B cell (primary cell): ENCODE results near the gene POLR1B. TPM values are rescaled to one million over a fixed set of nuclear protein-coding genes. Genes with fewer than 3 reads are reported as not detected.

Experiments
- ATAC-seq: fragments of 200-7000 bp; cut with Tn5 transposase; one replicate; pipeline ENCODE4 v1.10.0; 2021; ENCODE audit warnings: low read depth, mild to moderate bottlenecking, moderate number of reproducible peaks, moderate library complexity
- CTCF ChIA-PET: fragments of 350-600 bp; sonication (Branson Sonifier 250); formaldehyde crosslinking; loops from one replicate; lab custom pipeline; 2021; ENCODE audit warnings: antibody characterized with exemption, inconsistent platforms; lab: Charles Lee
- POLR2A ChIA-PET: fragments of 350-600 bp; sonication (Branson Sonifier 250); formaldehyde crosslinking; loops from one replicate; lab custom pipeline; 2021; ENCODE audit warnings: antibody characterized with exemption; lab: Charles Lee
- DNase-seq: peaks from one replicate; pipeline ENCODE4 v3.0.0; 2013
- H2AFZ ChIP-seq: 2 replicates; pipeline ENCODE4 v1.6.1; 2012; ENCODE audit warnings: mild to moderate bottlenecking, low read depth, low read length; ENCODE audit not compliant: insufficient read depth, poor library complexity, severe bottlenecking
- H3K27ac ChIP-seq, 2 donors: 1 replicate in 1 of 2; 2 replicates in 1 of 2; pipeline ENCODE4 v1.5.1; 2012 to 2013; ENCODE audit warnings: low read length in 2 of 2, mild to moderate bottlenecking in 2 of 2, moderate library complexity in 1 of 2
- H3K27me3 ChIP-seq, 4 experiments: fragments of 200-600 bp in 1 of 4; sonication (generic) in 1 of 4; replicated peaks in 1 of 4; 1 replicate in 2 of 4; 2 replicates in 2 of 4; pipeline versions ENCODE4 v1.6.1 to v1.7.0; 2013 to 2016; ENCODE audit warnings: low read length in 3 of 4, mild to moderate bottlenecking in 2 of 4, mixed read lengths in 1 of 4, moderate library complexity in 1 of 4; ENCODE audit not compliant: insufficient read depth in 4 of 4, control insufficient read depth in 3 of 4; ENCODE audit errors: control extremely low read depth in 1 of 4
- H3K36me3 ChIP-seq, 2 experiments: replicated peaks in 1 of 2; 1 replicate in 1 of 2; 2 replicates in 1 of 2; pipeline versions ENCODE4 v1.6.1 to v1.7.1; 2013; ENCODE audit warnings: low read length in 1 of 2; ENCODE audit not compliant: insufficient read depth in 2 of 2, control insufficient read depth in 1 of 2; ENCODE audit errors: control extremely low read depth in 1 of 2, extremely low read depth in 1 of 2
- H3K4me1 ChIP-seq, 2 donors: fragments of 200-600 bp in 1 of 2; sonication (generic) in 1 of 2; 1 replicate in 1 of 2; 2 replicates in 1 of 2; pipeline versions ENCODE4 v1.5.1 to v1.6.1; 2013 to 2017; ENCODE audit warnings: low read length in 2 of 2; ENCODE audit not compliant: control insufficient read depth in 2 of 2, insufficient read depth in 2 of 2
- H3K4me2 ChIP-seq: replicated peaks from 2 replicates; pipeline ENCODE3; 2012; ENCODE audit warnings: mild to moderate bottlenecking, low read depth, low read length; ENCODE audit not compliant: poor library complexity, severe bottlenecking
- H3K4me3 ChIP-seq, 5 experiments: fragments of 200-600 bp in 1 of 5; sonication (generic) in 1 of 5; 1 replicate in 3 of 5; 2 replicates in 2 of 5; pipeline versions ENCODE4 v1.5.1 to v1.7.0; 2011 to 2016; ENCODE audit warnings: low read length in 4 of 5, mild to moderate bottlenecking in 4 of 5, low read depth in 2 of 5, control low read depth in 1 of 5, moderate library complexity in 1 of 5; ENCODE audit not compliant: insufficient read depth in 1 of 5; ENCODE audit errors: control extremely low read depth in 1 of 5, extremely low read depth in 1 of 5
- H3K79me2 ChIP-seq: fragments of 200-600 bp; sonication (generic); one replicate; pipeline ENCODE4 v1.6.0; 2016; ENCODE audit warnings: low read length; ENCODE audit not compliant: control insufficient read depth, insufficient read depth
- H3K9ac ChIP-seq: fragments of 200-600 bp; sonication (generic); 2 replicates; pipeline ENCODE4 v1.6.1; 2017; ENCODE audit warnings: mild to moderate bottlenecking, low read length, moderate library complexity
- H3K9me3 ChIP-seq, 3 donors: one replicate each; pipeline versions ENCODE4 v1.6.1 to v1.7.1; 2013; ENCODE audit warnings: low read length in 2 of 3; ENCODE audit not compliant: control insufficient read depth in 2 of 3, insufficient read depth in 1 of 3; ENCODE audit errors: control extremely low read depth in 1 of 3
- H4K20me1 ChIP-seq: 2 replicates; pipeline ENCODE4 v1.6.0; 2012; ENCODE audit warnings: mild to moderate bottlenecking, low read length; ENCODE audit not compliant: insufficient read depth, control insufficient read depth, poor library complexity, severe bottlenecking
- H3K27ac Mint-ChIP-seq: one replicate; pipeline ENCODE4 v1.8.0; 2021; ENCODE audit warnings: mixed read lengths
- H3K27me3 Mint-ChIP-seq: one replicate; pipeline ENCODE4 v1.8.0; 2021; ENCODE audit warnings: mixed read lengths
- H3K4me1 Mint-ChIP-seq: one replicate; pipeline ENCODE4 v1.8.0; 2021; ENCODE audit warnings: mixed read lengths
- H3K4me3 Mint-ChIP-seq: one replicate; pipeline ENCODE4 v1.8.0; 2021; ENCODE audit warnings: mixed read lengths
- H3K9me3 Mint-ChIP-seq: one replicate; pipeline ENCODE4 v1.8.0; 2022; ENCODE audit warnings: mixed read lengths; ENCODE audit not compliant: insufficient read depth
- EZH2 ChIP-seq: IDR thresholded peaks from 2 replicates; pipeline ENCODE4 v1.6.1; 2012; ENCODE audit warnings: borderline replicate concordance, low read depth, mild to moderate bottlenecking, moderate library complexity, low read length; ENCODE audit not compliant: insufficient read depth, poor library complexity, severe bottlenecking
- WGBS: methylation state at CpG from one replicate; pipeline ENCODE4 v1.1.5; 2013; ENCODE audit warnings: missing lambda C conversion rate; ENCODE audit not compliant: insufficient coverage; 5-methylcytosine and 5-hydroxymethylcytosine counted together
- intact Hi-C: fragments of 100-400 bp; cut with micrococcal nuclease; formaldehyde crosslinking; loops from one replicate; pipeline ENCODE4 v1.10.0; 2022
- polyA plus RNA-seq: library from polyadenylated mRNA; depleted of rRNA; stranded (reverse); fragments of >200 nt; gene quantifications from 2 replicates; pipeline ENCODE4 v1.2.3, GENCODE V29; 2012
- total RNA-seq, 2 donors: library from RNA; stranded (reverse); fragments of 120-200 nt in 1 of 2; gene quantifications; 1 replicate in 1 of 2; 2 replicates in 1 of 2; pipeline versions ENCODE4 v1.2.3 to v1.2.4, GENCODE V29; 2013 to 2022
- TF ChIP-seq, protein P1 (sequence below): fragments of 200-600 bp; IDR thresholded peaks from one replicate; pipeline ENCODE4 v1.8.0; 2022; ENCODE audit warnings: antibody characterized with exemption, mild to moderate bottlenecking

POLR1B gene
- total and polyA plus RNA-seq, 2 donors (not counting 1 experiment from before 2014, with no cell fraction given) = 7.0 to 32.5 TPM

- no peak overlapping the region for H3K9ac ChIP-seq
- no peak overlapping the region for H3K4me3 ChIP-seq
- no peaks in the 10 kb centered on the region for H3K79me2 ChIP-seq
- Mint-ChIP-seq H3K4me3 (peak overlapping the region; percentile 4), H3K27ac (no peak overlapping the region), H3K27me3 (no peaks in the 10 kb centered on the region), H3K9me3 (no peaks in the 10 kb centered on the region), H3K4me1 (peaks cover 30% of the 10 kb centered on the region)
- peaks cover 0 to 11% (median 0%) of the 10 kb centered on the region in 3 donors for H3K9me3 ChIP-seq
- ATAC-seq (no peak), DNase-seq (no peak)
- TF ChIP-seq, protein P1, sequence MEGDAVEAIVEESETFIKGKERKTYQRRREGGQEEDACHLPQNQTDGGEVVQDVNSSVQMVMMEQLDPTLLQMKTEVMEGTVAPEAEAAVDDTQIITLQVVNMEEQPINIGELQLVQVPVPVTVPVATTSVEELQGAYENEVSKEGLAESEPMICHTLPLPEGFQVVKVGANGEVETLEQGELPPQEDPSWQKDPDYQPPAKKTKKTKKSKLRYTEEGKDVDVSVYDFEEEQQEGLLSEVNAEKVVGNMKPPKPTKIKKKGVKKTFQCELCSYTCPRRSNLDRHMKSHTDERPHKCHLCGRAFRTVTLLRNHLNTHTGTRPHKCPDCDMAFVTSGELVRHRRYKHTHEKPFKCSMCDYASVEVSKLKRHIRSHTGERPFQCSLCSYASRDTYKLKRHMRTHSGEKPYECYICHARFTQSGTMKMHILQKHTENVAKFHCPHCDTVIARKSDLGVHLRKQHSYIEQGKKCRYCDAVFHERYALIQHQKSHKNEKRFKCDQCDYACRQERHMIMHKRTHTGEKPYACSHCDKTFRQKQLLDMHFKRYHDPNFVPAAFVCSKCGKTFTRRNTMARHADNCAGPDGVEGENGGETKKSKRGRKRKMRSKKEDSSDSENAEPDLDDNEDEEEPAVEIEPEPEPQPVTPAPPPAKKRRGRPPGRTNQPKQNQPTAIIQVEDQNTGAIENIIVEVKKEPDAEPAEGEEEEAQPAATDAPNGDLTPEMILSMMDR = no peak
- TF ChIP-seq EZH2 = no peak
- no peaks in the 10 kb centered on the region for H3K27me3 ChIP-seq
- intact Hi-C loops = loop anchor here (2.0 kb wide), 2 partner anchors 309 to 531 kb away; partner anchors contain the start of gene TMEM87B
- H3K4me1 ChIP-seq = peaks cover 13 to 25% of the 10 kb centered on the region in 2 donors
- ChIA-PET POLR2A (interaction anchor here (1.5 kb wide), 1 partner anchor 59 kb away, joined by 4 read pairs; no protein-coding TSS in a partner anchor), CTCF (interaction anchor here (1.4 to 2.7 kb wide), 2 partner anchors 14 to 105 kb away, joined by 5 to 11 read pairs; no protein-coding TSS in a partner anchor)
- H4K20me1 ChIP-seq = no peaks in the 10 kb centered on the region
- WGBS = 94% methylated on average over 12 of the region's 18 CpGs
- peaks cover 3 to 28% of the 10 kb centered on the region in 2 experiments for H3K36me3 ChIP-seq
- no peak overlapping the region for H2AFZ ChIP-seq
- no peak overlapping the region for H3K27ac ChIP-seq
- no peak overlapping the region for H3K4me2 ChIP-seq
Observed at GRCh38 chr2:112585873-112586464, 43.7 kb downstream of the POLR1B start.

GRCh38 chr2:112588611-112589045, 46.4 kb downstream of the POLR1B start:
- Histone ChIP-seq H3K36me3 (peaks cover 3 to 28% of the 10 kb centered on the region in 2 experiments), H4K20me1 (no peaks in the 10 kb centered on the region), H3K4me3 (no peak overlapping the region), H3K4me2 (no peak overlapping the region), H3K9ac (no peak overlapping the region), H3K79me2 (no peaks in the 10 kb centered on the region), H3K27ac (no peak overlapping the region), H3K27me3 (no peaks in the 10 kb centered on the region), H2AFZ (no peak overlapping the region), H3K9me3 (peaks cover 0 to 11% (median 0%) of the 10 kb centered on the region in 3 donors), H3K4me1 (peaks cover 9 to 19% of the 10 kb centered on the region in 2 donors)
- ChIA-PET CTCF (no interaction called here), POLR2A (interaction anchor here (0.7 kb wide), 1 partner anchor 534 kb away, joined by 7 read pairs; no protein-coding TSS in a partner anchor)
- TF ChIP-seq, protein P1 = no peak
- no peak for TF ChIP-seq EZH2
- Mint-ChIP-seq H3K4me1 (peaks cover 21% of the 10 kb centered on the region), H3K4me3 (no peak overlapping the region), H3K9me3 (no peaks in the 10 kb centered on the region), H3K27ac (no peak overlapping the region), H3K27me3 (no peaks in the 10 kb centered on the region)
- intact Hi-C loops = no loop called here
- ATAC-seq (no peak), DNase-seq (no peak)
- WGBS = 96% methylated on average over 5 of the region's 6 CpGs
